ENCODE measurements around the gene UCN2. TPM values are rescaled to one million over a fixed set of nuclear protein-coding genes. Genes with fewer than 3 reads are reported as not detected.

The UCN2 gene
- total RNA-seq, 4 donors from 2014 or later: not detected

DNA sequence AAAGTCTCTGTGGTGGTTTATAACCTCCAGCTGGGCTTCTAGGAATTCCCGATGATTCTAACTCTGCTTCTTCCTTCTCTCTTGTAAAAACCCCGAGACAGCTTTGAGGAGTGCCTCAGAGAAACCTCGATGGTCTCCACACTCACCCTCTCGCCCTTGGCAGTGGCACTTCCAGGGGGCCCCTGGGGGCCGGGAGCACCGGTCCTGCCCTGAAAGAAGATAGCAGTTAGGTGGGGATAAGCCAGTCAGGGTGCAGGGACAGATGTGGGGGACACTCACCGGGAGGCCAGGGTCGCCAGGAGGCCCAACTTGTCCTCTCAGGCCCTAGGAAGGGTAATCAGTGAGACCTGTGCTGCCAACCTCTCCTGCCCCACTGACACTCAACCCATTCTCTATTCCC lies 21.8 kb upstream of the UCN2 start:
- no peaks in the 10 kb centered on the region for H3K27me3 ChIP-seq
- no peak overlapping the region for H3K27ac ChIP-seq
- no peaks in the 10 kb centered on the region for H3K4me1 ChIP-seq
- no peaks in the 10 kb centered on the region for H3K9me3 ChIP-seq
- no peak for TF ChIP-seq POLR2AphosphoS5 (IDR thresholded peaks at IDR 0.05)
- TF ChIP-seq EP300 (IDR thresholded peaks at IDR 0.05; ENCODE audit: low read depth): no peak
- TF ChIP-seq POLR2A (IDR thresholded peaks at IDR 0.05): no peak
- TF ChIP-seq, protein P1, sequence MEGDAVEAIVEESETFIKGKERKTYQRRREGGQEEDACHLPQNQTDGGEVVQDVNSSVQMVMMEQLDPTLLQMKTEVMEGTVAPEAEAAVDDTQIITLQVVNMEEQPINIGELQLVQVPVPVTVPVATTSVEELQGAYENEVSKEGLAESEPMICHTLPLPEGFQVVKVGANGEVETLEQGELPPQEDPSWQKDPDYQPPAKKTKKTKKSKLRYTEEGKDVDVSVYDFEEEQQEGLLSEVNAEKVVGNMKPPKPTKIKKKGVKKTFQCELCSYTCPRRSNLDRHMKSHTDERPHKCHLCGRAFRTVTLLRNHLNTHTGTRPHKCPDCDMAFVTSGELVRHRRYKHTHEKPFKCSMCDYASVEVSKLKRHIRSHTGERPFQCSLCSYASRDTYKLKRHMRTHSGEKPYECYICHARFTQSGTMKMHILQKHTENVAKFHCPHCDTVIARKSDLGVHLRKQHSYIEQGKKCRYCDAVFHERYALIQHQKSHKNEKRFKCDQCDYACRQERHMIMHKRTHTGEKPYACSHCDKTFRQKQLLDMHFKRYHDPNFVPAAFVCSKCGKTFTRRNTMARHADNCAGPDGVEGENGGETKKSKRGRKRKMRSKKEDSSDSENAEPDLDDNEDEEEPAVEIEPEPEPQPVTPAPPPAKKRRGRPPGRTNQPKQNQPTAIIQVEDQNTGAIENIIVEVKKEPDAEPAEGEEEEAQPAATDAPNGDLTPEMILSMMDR (IDR thresholded peaks at IDR 0.05): no peak
- 80% methylated on average over 8 of the region's 8 CpGs; no CpG with 5 or more reads in 1 of the 2 donors for WGBS, 2 donors (ENCODE audit: low coverage in 1 of 2)
- no peaks in the 10 kb centered on the region for H3K36me3 ChIP-seq
- intact Hi-C loops (cut with DNase I; ENCODE audit: low total_unique reads) (no loop called here), in situ Hi-C loops (cut with MboI; ENCODE audit: low pct_ligation_motif_present in 1 of 4, low pct_unique_long_range_greater_than_20kb in 1 of 4, low sequenced_read_pairs in 3 of 4) (no loop called here)
- DNase-seq: no peak
- H3K4me3 ChIP-seq: no peak overlapping the region

DNA sequence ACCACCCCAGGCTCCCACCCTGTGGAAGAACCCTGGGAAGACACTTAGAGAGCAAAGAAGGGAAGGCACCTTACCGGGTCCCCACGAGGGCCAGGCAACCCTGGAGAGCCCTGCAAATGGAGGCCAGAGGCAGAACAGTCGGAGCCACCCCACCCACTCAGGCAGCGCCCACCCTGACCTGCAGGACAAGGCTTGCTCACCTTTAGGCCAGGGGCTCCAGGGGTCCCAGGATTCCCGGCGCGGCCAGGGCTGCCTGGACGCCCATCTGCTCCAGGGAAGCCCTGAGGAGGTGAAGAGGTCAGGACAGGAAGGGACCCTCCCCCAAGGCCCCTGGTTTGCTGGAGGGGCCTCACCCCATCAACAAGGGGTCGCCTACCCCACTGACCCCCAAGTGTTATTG lies 21.3 kb upstream of the UCN2 start:
- in situ Hi-C loops (cut with MboI; ENCODE audit: low pct_ligation_motif_present in 1 of 4, low pct_unique_long_range_greater_than_20kb in 1 of 4, low sequenced_read_pairs in 3 of 4): no loop called here
- Histone ChIP-seq H3K4me1 (no peaks in the 10 kb centered on the region), H3K36me3 (no peaks in the 10 kb centered on the region), H3K27ac (no peak overlapping the region), H3K4me3 (no peak overlapping the region), H3K27me3 (no peaks in the 10 kb centered on the region), H3K9me3 (no peaks in the 10 kb centered on the region)
- intact Hi-C loops (cut with DNase I; ENCODE audit: low total_unique reads): no loop called here
- 70% methylated on average over 9 of the region's 9 CpGs; no CpG with 5 or more reads in 1 of the 2 donors for WGBS, 2 donors (ENCODE audit: low coverage in 1 of 2)
- TF ChIP-seq EP300 (IDR thresholded peaks at IDR 0.05; ENCODE audit: low read depth) (no peak), POLR2A (IDR thresholded peaks at IDR 0.05) (no peak), POLR2AphosphoS5 (IDR thresholded peaks at IDR 0.05) (no peak)
- TF ChIP-seq, protein P1 (IDR thresholded peaks at IDR 0.05): no peak
- DNase-seq: no peak

DNA sequence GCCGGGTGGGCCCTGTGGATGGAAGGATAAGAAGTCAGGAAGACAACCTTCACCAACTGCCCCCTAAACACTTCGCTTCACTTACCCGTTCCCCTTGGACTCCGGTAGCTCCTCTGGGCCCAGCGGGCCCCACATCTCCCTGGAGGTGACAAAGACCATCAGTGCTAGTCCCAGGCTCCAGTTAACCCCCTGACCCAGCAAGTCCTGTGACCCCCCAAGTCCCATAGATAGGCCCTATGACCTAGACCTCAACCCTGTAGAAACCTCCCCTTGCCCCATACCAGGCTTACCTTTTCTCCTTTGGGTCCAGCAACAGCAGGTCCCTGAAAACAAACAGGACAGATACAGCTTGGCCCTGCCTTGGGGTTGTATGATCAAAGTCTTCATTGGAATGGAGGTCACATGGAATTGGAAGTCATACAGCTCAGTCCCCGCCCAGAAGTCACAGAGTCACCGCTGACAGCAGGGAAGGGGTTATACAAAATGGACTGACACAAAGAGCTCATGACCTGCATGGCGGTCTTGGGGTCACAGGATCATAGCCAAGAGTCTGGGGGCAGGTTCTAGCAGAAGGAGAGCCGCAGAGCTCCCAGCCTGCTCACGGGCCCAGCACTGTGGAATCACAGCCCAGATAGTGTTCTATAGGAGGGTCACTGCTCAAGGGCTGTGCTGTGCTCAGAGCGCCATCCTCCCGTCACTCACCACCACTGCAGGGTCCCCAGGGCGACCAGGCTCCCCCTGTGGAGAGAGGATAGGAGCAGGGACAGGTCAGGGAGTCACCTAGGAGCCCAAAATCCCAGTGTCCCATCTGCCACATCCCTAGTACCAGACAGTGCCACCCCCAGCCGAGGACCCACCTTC lies 18.3 kb upstream of the UCN2 start:
- H3K9me3 ChIP-seq: no peaks in the 10 kb centered on the region
- no peaks in the 10 kb centered on the region for H3K36me3 ChIP-seq
- no peaks in the 10 kb centered on the region for H3K27me3 ChIP-seq
- no peaks in the 10 kb centered on the region for H3K4me1 ChIP-seq
- in situ Hi-C loops (cut with MboI; ENCODE audit: low pct_ligation_motif_present in 1 of 4, low pct_unique_long_range_greater_than_20kb in 1 of 4, low sequenced_read_pairs in 3 of 4) (no loop called here), intact Hi-C loops (cut with DNase I; ENCODE audit: low total_unique reads) (no loop called here)
- no peak for DNase-seq
- TF ChIP-seq, protein P1 (IDR thresholded peaks at IDR 0.05): no peak
- TF ChIP-seq POLR2A (IDR thresholded peaks at IDR 0.05) (no peak), EP300 (IDR thresholded peaks at IDR 0.05; ENCODE audit: low read depth) (no peak), POLR2AphosphoS5 (IDR thresholded peaks at IDR 0.05) (no peak)
- no peak overlapping the region for H3K4me3 ChIP-seq
- WGBS, 2 donors (ENCODE audit: low coverage in 1 of 2): 85% methylated on average over 14 of the region's 14 CpGs; no CpG with 5 or more reads in 1 of the 2 donors
- no peak overlapping the region for H3K27ac ChIP-seq

DNA sequence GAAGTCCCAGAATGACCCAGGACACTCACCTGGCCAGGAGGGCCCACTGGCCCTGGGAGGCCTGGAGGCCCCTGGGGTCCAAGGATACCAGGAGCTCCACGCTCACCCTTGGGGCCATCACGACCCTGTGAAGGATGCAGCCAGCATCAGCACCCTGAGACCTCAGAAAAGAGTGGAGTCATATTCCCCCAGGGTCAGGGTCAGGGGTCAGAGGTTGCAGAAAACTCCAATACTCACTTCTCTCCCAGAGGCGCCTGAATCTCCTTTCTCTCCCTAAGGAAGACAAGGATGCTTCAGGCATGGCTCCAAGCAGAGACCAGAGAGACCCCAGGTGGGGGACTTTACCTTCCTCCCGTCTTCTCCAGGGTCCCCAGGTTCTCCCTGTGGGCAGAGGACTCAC lies 13.1 kb upstream of the UCN2 start:
- H3K27ac ChIP-seq: no peak overlapping the region
- TF ChIP-seq POLR2AphosphoS5 (IDR thresholded peaks at IDR 0.05) (no peak), POLR2A (IDR thresholded peaks at IDR 0.05) (no peak), EP300 (IDR thresholded peaks at IDR 0.05; ENCODE audit: low read depth) (no peak)
- TF ChIP-seq, protein P1 (IDR thresholded peaks at IDR 0.05): no peak

More for the DNA sequence above, 13.1 kb upstream of the UCN2 start:
- intact Hi-C loops (cut with DNase I; ENCODE audit: low total_unique reads) (no loop called here), in situ Hi-C loops (cut with MboI; ENCODE audit: low pct_ligation_motif_present in 1 of 4, low pct_unique_long_range_greater_than_20kb in 1 of 4, low sequenced_read_pairs in 3 of 4) (no loop called here)
- H3K4me3 ChIP-seq: no peak overlapping the region
- H3K9me3 ChIP-seq: no peaks in the 10 kb centered on the region
- H3K27me3 ChIP-seq: no peaks in the 10 kb centered on the region
- no peaks in the 10 kb centered on the region for H3K36me3 ChIP-seq
- DNase-seq: no peak
- H3K4me1 ChIP-seq: no peaks in the 10 kb centered on the region
- 75% methylated on average over 2 of the region's 4 CpGs; no CpG with 5 or more reads in 1 of the 2 donors for WGBS, 2 donors (ENCODE audit: low coverage in 1 of 2)

Measured in transverse colon (tissue), 4 donors.